Astrocyte (in vitro differentiated cells and primary cell): ENCODE results near the gene PLXDC2. TPM values are rescaled to one million over a fixed set of nuclear protein-coding genes. Genes with fewer than 3 reads are reported as not detected.

Source experiments
- DNase-seq: peaks from one replicate; pipeline ENCODE4 v3.0.0-alpha.2; 2010; ENCODE audit warnings: low read depth
- FAIRE-seq: peaks from 2 replicates; lab custom pipeline; 2011; peaks lifted over from hg19 to GRCh38; lab: Jason Lieb, UNC
- H2AFZ ChIP-seq: 2 replicates; pipeline ENCODE4 v1.6.0; 2012; ENCODE audit warnings: low read depth, low read length, inconsistent platforms
- H3K27ac ChIP-seq: 2 replicates; pipeline ENCODE4 v1.5.1; 2011; ENCODE audit warnings: low read depth, low read length, inconsistent platforms
- H3K27me3 ChIP-seq: 2 replicates; pipeline ENCODE4 v1.6.0; 2011; ENCODE audit warnings: low read length, inconsistent platforms; ENCODE audit not compliant: insufficient read depth
- H3K36me3 ChIP-seq: 2 replicates; pipeline ENCODE4 v1.5.1; 2011; ENCODE audit warnings: low read length, inconsistent platforms; ENCODE audit not compliant: insufficient read depth
- H3K4me1 ChIP-seq: 2 replicates; pipeline ENCODE4 v1.5.1; 2011; ENCODE audit warnings: low read length, inconsistent platforms; ENCODE audit not compliant: insufficient read depth
- H3K4me2 ChIP-seq: 2 replicates; pipeline ENCODE4 v1.6.0; 2012; ENCODE audit warnings: low read length, inconsistent platforms
- H3K4me3 ChIP-seq: 2 replicates; pipeline ENCODE4 v1.5.1; 2011; ENCODE audit warnings: low read depth, mild to moderate bottlenecking, low read length, inconsistent platforms; ENCODE audit not compliant: insufficient read depth
- H3K79me2 ChIP-seq: 2 replicates; pipeline ENCODE4 v1.6.0; 2012; ENCODE audit warnings: mild to moderate bottlenecking, low read length, inconsistent platforms; ENCODE audit not compliant: insufficient read depth
- H3K9ac ChIP-seq: 2 replicates; pipeline ENCODE4 v1.6.0; 2012; ENCODE audit warnings: mild to moderate bottlenecking, low read length, inconsistent platforms
- H3K9me3 ChIP-seq: 2 replicates; pipeline ENCODE4 v1.5.1; 2012; ENCODE audit warnings: low read depth, mild to moderate bottlenecking, low read length, inconsistent platforms; ENCODE audit not compliant: insufficient read depth
- H4K20me1 ChIP-seq: 2 replicates; pipeline ENCODE4 v1.6.0; 2012; ENCODE audit warnings: low read length, inconsistent platforms; ENCODE audit not compliant: insufficient read depth
- H3K27ac Mint-ChIP-seq: one replicate; pipeline ENCODE4 v1.8.0; 2021; ENCODE audit warnings: mild to moderate bottlenecking, mixed read lengths; ENCODE audit not compliant: unreplicated experiment
- H3K27me3 Mint-ChIP-seq: one replicate; pipeline ENCODE4 v1.8.0; 2021; ENCODE audit warnings: low read depth, mixed read lengths; ENCODE audit not compliant: unreplicated experiment
- H3K36me3 Mint-ChIP-seq: one replicate; pipeline ENCODE4 v1.8.0; 2021; ENCODE audit warnings: low read depth, mixed read lengths; ENCODE audit not compliant: unreplicated experiment
- H3K4me1 Mint-ChIP-seq: one replicate; pipeline ENCODE4 v1.8.0; 2021; ENCODE audit warnings: low read depth, mixed read lengths; ENCODE audit not compliant: unreplicated experiment
- H3K4me3 Mint-ChIP-seq: one replicate; pipeline ENCODE4 v1.8.0; 2021; ENCODE audit warnings: mild to moderate bottlenecking, moderate library complexity, mixed read lengths; ENCODE audit not compliant: unreplicated experiment
- H3K9me3 Mint-ChIP-seq: one replicate; pipeline ENCODE4 v1.8.0; 2021; ENCODE audit warnings: mild to moderate bottlenecking, mixed read lengths; ENCODE audit not compliant: unreplicated experiment
- CTCF ChIP-seq: IDR thresholded peaks from 2 replicates; pipeline ENCODE4 v1.5.1; 2011; ENCODE audit warnings: low read depth, mild to moderate bottlenecking, inconsistent platforms, low read length, moderate library complexity; ENCODE audit not compliant: insufficient read depth
- EZH2 ChIP-seq: IDR thresholded peaks from 2 replicates; pipeline ENCODE4 v1.6.1; 2012; ENCODE audit warnings: mild to moderate bottlenecking, low read length, inconsistent platforms; ENCODE audit not compliant: insufficient read depth
- total RNA-seq: library from RNA; stranded (reverse); gene quantifications from 2 replicates; pipeline ENCODE4 v1.2.1, GENCODE V29; 2021

PLXDC2 gene
- total RNA-seq, 1 donor from 2014 or later = 36.1 TPM

- FAIRE-seq (peak; percentile 13), DNase-seq (no peak)
- no peak overlapping the region for H3K4me2 ChIP-seq
- H4K20me1 ChIP-seq = no peaks in the 10 kb centered on the region
- no peak overlapping the region for H3K27ac Mint-ChIP-seq
- no peaks in the 10 kb centered on the region for H3K4me1 ChIP-seq
- H3K27ac ChIP-seq = no peak overlapping the region
- H3K4me3 Mint-ChIP-seq = no peak overlapping the region
- no peaks in the 10 kb centered on the region for H3K36me3 ChIP-seq
- no peaks in the 10 kb centered on the region for H3K27me3 ChIP-seq
- H3K79me2 ChIP-seq = no peaks in the 10 kb centered on the region
- peaks cover 2% of the 10 kb centered on the region for H3K9me3 ChIP-seq
- TF ChIP-seq EZH2 (no peak), CTCF (no peak)
- H3K9ac ChIP-seq = no peak overlapping the region
- no peak overlapping the region for H2AFZ ChIP-seq
- H3K9me3 Mint-ChIP-seq = peaks cover 1% of the 10 kb centered on the region
- H3K36me3 Mint-ChIP-seq = peaks cover 6% of the 10 kb centered on the region
- H3K4me1 Mint-ChIP-seq = peaks cover 9% of the 10 kb centered on the region
- H3K27me3 Mint-ChIP-seq = no peaks in the 10 kb centered on the region
- no peak overlapping the region for H3K4me3 ChIP-seq
Observed at GRCh38 chr10:20020677-20021076, 204.4 kb downstream of the PLXDC2 start.

DNA sequence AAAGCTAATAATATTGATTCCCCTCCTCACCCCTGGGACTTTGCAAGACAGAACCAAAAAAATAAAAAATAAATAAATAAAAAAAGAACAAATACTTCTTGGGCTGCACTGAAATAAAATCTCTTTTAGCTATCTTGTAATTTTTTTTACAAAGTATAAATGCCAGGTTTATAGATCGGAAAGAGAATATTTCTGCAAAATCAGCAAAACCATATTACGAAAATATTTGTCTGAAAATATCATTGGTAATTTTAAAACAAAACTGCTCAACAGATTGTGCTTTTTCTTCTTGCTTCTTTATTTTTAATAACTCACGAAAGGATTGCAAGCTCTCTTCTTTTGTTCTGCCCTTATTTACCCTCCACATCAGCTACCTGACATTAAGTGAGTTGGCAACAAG, 213.3 kb downstream of the PLXDC2 start:
- no peaks in the 10 kb centered on the region for H3K9me3 ChIP-seq
- H2AFZ ChIP-seq = no peak overlapping the region
- DNase-seq (no peak), FAIRE-seq (no peak)
- H3K4me3 Mint-ChIP-seq = no peak overlapping the region
- no peaks in the 10 kb centered on the region for H3K79me2 ChIP-seq
- no peaks in the 10 kb centered on the region for H3K9me3 Mint-ChIP-seq
- no peaks in the 10 kb centered on the region for H3K4me1 ChIP-seq
- H3K36me3 Mint-ChIP-seq = no peaks in the 10 kb centered on the region
- no peak overlapping the region for H3K4me2 ChIP-seq
- TF ChIP-seq CTCF (no peak), EZH2 (no peak)
- no peak overlapping the region for H3K9ac ChIP-seq
- H3K36me3 ChIP-seq = no peaks in the 10 kb centered on the region
- no peaks in the 10 kb centered on the region for H3K27me3 Mint-ChIP-seq
- H3K4me1 Mint-ChIP-seq = no peaks in the 10 kb centered on the region
- no peaks in the 10 kb centered on the region for H3K27me3 ChIP-seq
- H3K4me3 ChIP-seq = no peak overlapping the region
- H4K20me1 ChIP-seq = no peaks in the 10 kb centered on the region
- no peak overlapping the region for H3K27ac Mint-ChIP-seq
- no peak overlapping the region for H3K27ac ChIP-seq

DNA sequence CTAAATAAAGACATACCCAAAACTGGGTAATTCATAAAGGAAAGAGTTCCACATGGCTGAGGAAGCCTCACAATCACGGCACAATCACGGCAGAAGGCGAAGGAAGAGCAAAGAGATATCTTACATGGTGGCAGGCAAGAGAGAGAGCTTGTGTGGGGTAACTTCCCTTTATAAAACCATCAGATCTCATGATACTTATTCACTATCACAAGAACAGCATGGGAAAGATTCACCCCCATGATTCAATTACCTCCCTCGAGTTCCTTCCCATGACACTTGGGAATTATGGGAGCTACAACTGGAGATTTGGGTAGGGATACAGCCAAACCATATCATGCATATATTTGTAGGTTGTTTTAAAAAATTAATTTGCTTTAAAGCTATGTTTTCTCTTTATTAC, 217.2 kb downstream of the PLXDC2 start:
- FAIRE-seq (no peak), DNase-seq (no peak)
- TF ChIP-seq CTCF (no peak), EZH2 (no peak)
- H3K4me1 Mint-ChIP-seq = no peaks in the 10 kb centered on the region
- H3K4me1 ChIP-seq = no peaks in the 10 kb centered on the region
- no peaks in the 10 kb centered on the region for H3K36me3 Mint-ChIP-seq
- H3K27ac ChIP-seq = no peak overlapping the region
- no peaks in the 10 kb centered on the region for H3K36me3 ChIP-seq
- no peaks in the 10 kb centered on the region for H3K9me3 Mint-ChIP-seq
- no peak overlapping the region for H2AFZ ChIP-seq
- no peak overlapping the region for H3K4me3 ChIP-seq
- H3K27me3 ChIP-seq = no peaks in the 10 kb centered on the region
- H3K4me3 Mint-ChIP-seq = no peak overlapping the region
- H4K20me1 ChIP-seq = no peaks in the 10 kb centered on the region
- H3K79me2 ChIP-seq = no peaks in the 10 kb centered on the region
- H3K27me3 Mint-ChIP-seq = no peaks in the 10 kb centered on the region
- no peak overlapping the region for H3K4me2 ChIP-seq
- H3K27ac Mint-ChIP-seq = no peak overlapping the region
- H3K9ac ChIP-seq = no peak overlapping the region
- H3K9me3 ChIP-seq = no peaks in the 10 kb centered on the region
